ENCODE measurements around the gene ETV3L. TPM values are rescaled to one million over a fixed set of nuclear protein-coding genes. Genes with fewer than 3 reads are reported as not detected.
A peak's percentile ranks its signal among the peaks of the same experiment; 100 is the strongest.

The ETV3L gene
- total RNA-seq, 1 donor from 2014 or later = not detected

DNA sequence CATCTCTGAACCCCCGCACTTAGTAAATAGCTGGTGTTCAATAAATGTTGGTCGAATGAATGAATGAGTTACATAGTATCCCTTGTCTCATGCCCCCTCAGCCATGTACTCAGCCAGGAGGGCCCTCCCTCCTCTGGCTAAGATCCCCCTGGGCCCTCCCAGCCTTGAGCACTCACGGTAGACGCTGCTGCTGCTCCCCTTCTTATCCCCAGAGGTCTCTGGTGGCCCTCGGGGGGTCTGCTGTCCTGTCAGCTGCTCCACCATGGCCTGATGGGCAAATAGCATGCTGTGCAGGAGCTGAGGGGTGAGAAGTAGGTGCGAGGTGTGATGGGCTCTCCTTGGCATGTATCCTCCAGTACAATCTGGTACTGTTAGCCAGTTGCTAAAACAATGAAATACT lies 1.9 kb downstream of the ETV3L start:
- ATAC-seq (no peak), DNase-seq (no peak)
- TF ChIP-seq, protein P1, sequence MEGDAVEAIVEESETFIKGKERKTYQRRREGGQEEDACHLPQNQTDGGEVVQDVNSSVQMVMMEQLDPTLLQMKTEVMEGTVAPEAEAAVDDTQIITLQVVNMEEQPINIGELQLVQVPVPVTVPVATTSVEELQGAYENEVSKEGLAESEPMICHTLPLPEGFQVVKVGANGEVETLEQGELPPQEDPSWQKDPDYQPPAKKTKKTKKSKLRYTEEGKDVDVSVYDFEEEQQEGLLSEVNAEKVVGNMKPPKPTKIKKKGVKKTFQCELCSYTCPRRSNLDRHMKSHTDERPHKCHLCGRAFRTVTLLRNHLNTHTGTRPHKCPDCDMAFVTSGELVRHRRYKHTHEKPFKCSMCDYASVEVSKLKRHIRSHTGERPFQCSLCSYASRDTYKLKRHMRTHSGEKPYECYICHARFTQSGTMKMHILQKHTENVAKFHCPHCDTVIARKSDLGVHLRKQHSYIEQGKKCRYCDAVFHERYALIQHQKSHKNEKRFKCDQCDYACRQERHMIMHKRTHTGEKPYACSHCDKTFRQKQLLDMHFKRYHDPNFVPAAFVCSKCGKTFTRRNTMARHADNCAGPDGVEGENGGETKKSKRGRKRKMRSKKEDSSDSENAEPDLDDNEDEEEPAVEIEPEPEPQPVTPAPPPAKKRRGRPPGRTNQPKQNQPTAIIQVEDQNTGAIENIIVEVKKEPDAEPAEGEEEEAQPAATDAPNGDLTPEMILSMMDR (IDR thresholded peaks at IDR 0.05) = no peak
- Histone ChIP-seq H3K27me3 (ENCODE audit: low read depth) (no peaks in the 10 kb centered on the region), H3K27ac (no peak overlapping the region), H3K36me3 (no peaks in the 10 kb centered on the region), H3K4me1 (no peaks in the 10 kb centered on the region), H3K9me3 (no peaks in the 10 kb centered on the region), H3K4me3 (no peak overlapping the region)
- intact Hi-C loops (cut with DNase I) = no loop called here

DNA sequence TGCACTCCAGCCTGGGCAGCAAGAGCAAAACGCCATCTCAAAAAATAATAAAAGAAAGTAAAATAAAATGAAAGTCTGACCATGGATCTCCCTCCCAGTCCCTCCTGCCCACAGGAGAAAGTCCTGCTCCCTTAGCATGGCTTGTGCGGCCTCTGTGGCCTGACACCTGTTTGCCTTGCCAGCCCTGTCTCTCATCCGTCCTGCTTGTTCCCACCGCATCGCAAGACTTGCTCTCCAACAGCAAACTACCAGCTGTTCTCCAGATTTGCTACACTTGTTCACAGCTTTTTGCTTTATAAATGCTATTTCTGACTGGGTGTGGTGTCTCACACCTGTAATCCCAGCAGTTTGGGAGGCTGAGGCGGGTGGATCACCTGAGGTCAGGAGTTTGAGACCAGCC lies 2.7 kb downstream of the ETV3L start:
- intact Hi-C loops (cut with DNase I) = no loop called here
- Histone ChIP-seq H3K4me1 (no peaks in the 10 kb centered on the region), H3K9me3 (no peaks in the 10 kb centered on the region), H3K27me3 (ENCODE audit: low read depth) (no peaks in the 10 kb centered on the region), H3K27ac (no peak overlapping the region), H3K4me3 (no peak overlapping the region), H3K36me3 (no peaks in the 10 kb centered on the region)
- no peak for DNase-seq
- ATAC-seq = no peak
- TF ChIP-seq, protein P1 (IDR thresholded peaks at IDR 0.05) = no peak

DNA sequence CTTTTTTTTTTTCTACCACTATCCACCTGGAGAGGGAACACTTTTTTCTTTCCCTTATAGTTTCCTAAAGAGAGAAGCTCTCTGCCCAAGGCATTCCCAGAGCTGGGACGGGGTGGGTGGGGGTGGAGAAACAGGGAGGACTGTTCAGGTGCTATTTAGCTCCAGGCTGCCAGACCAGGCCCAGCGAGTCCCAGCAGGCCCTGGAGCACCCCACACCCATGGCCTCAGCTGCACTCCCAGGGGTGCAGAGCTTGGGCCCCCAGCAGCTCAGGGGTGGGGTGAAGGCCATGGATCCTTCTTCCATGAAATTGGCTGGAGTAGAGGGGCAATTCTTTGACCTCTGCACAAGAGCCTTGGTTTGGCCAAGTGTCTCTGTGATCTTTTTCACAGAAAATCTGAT lies 4.1 kb downstream of the ETV3L start:
- DNase-seq (no peak), ATAC-seq (no peak)
- H3K4me3 ChIP-seq = no peak overlapping the region
- intact Hi-C loops (cut with DNase I) = no loop called here
- H3K4me1 ChIP-seq = no peaks in the 10 kb centered on the region
- no peaks in the 10 kb centered on the region for H3K9me3 ChIP-seq
- no peaks in the 10 kb centered on the region for H3K27me3 ChIP-seq (ENCODE audit: low read depth)
- TF ChIP-seq, protein P1 (IDR thresholded peaks at IDR 0.05) = no peak
- no peaks in the 10 kb centered on the region for H3K36me3 ChIP-seq
- no peak overlapping the region for H3K27ac ChIP-seq

DNA sequence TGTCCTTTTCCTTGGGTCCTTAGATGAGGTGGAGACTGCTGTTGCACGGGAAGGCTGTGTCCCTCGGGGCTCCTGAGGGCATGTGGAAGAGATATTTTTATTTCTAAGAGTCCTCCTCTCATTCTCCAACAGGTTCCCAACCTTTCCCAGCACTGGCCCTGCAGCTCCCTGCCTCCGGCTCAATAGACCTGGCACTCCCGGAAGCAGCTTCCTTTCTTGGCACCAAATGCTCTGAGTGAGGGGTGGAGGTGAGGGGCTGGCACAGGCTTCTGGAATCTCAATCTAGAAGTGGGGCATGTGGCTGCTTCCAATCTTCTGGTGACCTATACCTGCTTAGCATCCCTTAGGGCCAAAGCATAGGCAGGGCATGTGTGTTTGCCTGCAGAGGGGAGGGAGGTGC lies 4.5 kb downstream of the ETV3L start:
- TF ChIP-seq, protein P1 (IDR thresholded peaks at IDR 0.05) = no peak
- Histone ChIP-seq H3K9me3 (no peaks in the 10 kb centered on the region), H3K36me3 (no peaks in the 10 kb centered on the region), H3K27ac (no peak overlapping the region), H3K4me3 (no peak overlapping the region), H3K4me1 (no peaks in the 10 kb centered on the region), H3K27me3 (ENCODE audit: low read depth) (no peaks in the 10 kb centered on the region)
- intact Hi-C loops (cut with DNase I) = no loop called here
- DNase-seq (no peak), ATAC-seq (no peak)

DNA sequence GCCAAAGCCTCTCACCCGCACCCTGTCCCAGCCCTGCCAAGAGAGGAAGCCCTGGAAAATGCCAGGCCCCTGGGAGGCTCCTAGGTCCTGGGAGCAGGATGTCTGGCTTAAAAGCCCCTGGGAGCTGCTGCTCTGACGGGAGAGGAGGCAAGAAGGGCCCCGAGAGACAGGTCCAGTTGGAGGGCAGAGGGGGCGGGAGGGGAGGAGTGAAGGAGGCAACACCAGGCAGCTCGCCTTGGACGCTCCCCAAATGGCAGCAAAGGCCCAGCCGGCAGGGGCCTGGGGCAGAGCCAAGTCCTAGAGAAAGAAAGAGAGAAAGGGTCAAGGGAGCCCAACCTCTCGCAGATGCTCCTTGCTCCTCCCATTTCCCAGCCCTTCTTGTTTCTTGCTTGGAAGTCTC lies 6.8 kb downstream of the ETV3L start:
- ATAC-seq (peak in 1 of 2 donors; percentile 21), DNase-seq (no peak)
- TF ChIP-seq, protein P1 (IDR thresholded peaks at IDR 0.05) = no peak
- intact Hi-C loops (cut with DNase I) = no loop called here
- no peaks in the 10 kb centered on the region for H3K4me1 ChIP-seq
- H3K27me3 ChIP-seq (ENCODE audit: low read depth) = no peaks in the 10 kb centered on the region
- H3K9me3 ChIP-seq = no peaks in the 10 kb centered on the region
- H3K4me3 ChIP-seq = no peak overlapping the region
- no peak overlapping the region for H3K27ac ChIP-seq
- no peaks in the 10 kb centered on the region for H3K36me3 ChIP-seq
